CD1c-positive myeloid dendritic cell (primary cell): ENCODE results near the gene HEY2.
"Not testable (repeated sequence)": the region's sequence is repeated elsewhere in the genome, so short reads cannot be mapped to it uniquely, and the experiment has no call there.

Experiments used
- DNase-seq: peaks from one replicate; pipeline ENCODE4 v3.0.0-alpha.2; 2016; ENCODE audit errors: extremely low spot score

The HEY2 gene

GRCh38 chr6:125749173-125749864 lies at the start of gene HEY2:
TSS of gene HEY2 (plus strand) at chr6:125749632. CDS start at chr6:125749777, 145 bp downstream.
- peak; percentile 93 for DNase-seq

DNA sequence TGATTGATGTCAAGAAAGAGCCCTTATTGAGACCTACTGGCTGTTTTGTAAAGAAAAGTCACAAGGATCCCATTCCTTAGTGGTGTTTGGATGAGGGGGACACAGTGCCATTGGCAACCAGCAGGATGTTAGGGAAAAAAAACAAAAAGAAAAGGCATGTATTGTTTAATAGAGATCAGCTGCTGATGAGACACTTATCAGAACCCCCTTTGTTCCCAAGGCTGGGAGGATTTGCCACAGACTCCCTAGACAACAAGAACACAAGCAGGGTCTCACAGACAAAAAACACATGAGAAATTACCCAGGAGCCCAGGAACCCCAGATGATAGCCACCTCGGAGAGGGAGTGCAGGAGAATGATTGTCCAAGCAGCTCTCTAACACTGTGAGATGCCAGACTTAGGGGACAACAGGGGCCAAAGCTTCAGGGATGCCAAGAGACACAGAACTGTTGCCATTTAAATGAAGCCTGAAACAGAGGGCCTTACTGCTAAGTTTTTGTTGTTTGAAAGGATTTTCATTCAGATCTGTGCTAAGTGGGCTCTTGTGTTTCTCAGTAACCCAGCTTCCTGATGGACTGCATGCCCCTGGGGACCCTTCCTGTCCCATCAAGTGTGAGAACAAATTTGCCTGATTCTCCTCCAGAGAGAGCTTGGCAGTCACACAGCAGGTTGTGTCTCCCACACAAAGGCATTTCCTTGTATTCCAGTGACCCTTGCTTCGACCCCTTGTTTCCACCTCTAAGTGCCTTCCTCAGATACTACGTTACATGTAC lies 48.7 kb upstream of the HEY2 start:
- no peak for DNase-seq

GRCh38 chr6:125701354-125701668 lies 48.1 kb upstream of the HEY2 start:
- no peak for DNase-seq

DNA sequence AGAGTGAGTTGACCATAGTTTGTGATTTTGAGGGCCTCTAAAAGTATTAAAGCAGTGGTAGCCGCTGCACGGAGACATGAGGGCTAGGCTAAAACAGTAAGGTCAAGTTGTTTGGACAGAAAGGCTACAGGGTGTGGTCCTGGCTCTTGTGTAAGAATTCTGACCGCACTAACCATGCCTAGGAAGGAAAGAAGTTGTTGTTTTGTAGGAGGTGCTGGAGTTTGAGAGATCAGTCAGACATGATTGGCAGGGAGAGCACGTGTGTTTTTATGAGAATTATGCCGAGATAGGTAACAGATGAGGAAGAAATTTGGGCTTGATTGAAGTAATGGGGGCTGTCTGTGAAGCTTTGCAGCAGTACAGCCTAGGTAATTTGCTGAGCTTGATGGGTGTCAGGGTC lies 45.5 kb upstream of the HEY2 start:
- not testable (repeated sequence) for DNase-seq

GRCh38 chr6:125707615-125708243 lies 41.7 kb upstream of the HEY2 start:
- no peak for DNase-seq

DNA sequence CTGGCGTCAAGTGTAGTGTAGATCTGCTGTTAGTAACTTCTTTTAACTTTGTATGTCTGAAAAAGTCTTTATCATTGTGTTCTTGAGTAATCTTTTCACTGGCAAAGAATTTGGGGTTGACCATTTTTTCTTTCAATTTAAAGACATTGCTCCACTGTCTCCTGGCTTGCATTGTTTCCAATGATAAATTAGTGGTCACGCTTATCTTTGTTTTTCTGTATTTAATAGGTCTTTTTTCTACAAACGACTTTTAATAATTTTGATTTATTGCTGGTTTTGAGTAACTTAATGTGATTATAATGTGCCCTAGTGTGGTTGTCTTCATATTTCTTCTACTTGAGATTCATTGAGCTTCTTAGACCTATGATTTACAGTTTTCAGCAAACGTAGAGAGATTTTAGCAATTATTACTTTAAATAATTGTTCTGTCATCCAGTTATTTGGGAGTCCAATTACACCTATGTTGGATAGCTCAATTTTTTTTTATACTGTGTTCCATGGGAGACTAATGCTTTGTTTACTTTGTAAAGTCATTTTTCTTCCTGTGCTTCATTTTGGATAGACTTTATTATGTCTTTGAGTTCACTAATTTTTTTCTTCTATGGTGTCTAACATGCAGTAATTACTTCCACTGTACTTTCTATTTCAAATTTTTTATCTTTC lies 38.3 kb upstream of the HEY2 start:
- no peak for DNase-seq

GRCh38 chr6:125714441-125715090 lies 34.9 kb upstream of the HEY2 start:
- no peak for DNase-seq

- DNase-seq: no peak
Observed at GRCh38 chr6:125717120-125717731, 32.2 kb upstream of the HEY2 start.

DNA sequence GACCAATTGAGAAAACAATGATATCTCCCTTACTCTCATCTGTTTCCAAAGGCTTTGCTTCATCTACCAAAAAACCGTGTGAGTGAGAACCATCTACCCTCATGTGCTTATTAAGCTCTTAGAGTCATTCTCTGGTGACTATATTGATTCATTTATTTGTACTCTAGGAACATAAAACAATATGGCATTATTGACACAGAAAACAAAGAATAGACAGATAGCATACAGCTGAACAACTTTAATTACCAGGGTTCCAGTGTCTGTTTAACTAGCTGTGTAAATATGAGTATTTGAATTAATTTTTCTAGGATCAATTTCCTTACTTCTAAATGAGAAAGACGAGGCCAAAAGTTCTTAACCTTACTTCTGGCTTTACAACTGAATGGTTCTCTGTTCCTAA lies 31.3 kb upstream of the HEY2 start:
- no peak for DNase-seq

- DNase-seq: no peak
Observed at GRCh38 chr6:125722886-125723285, 26.5 kb upstream of the HEY2 start.

DNA sequence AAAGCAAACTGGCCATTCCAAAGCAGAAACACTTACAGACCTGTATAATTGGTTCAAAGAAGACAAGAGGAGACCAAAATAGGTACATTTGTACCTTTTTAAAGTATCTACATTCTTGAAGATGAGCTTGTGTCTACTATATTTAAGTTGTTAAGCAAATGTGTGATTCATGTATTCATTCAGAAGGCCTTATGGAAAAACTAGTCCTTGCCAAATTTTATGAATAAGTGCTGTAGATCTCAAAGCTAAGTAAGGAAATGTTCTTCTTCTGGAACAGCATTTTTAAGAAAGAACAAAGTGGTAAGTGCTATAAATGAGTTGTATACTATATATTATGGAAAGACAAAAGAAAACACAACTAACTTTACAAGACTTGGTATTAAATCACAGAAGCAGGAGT lies 22.2 kb upstream of the HEY2 start:
- no peak for DNase-seq

DNA sequence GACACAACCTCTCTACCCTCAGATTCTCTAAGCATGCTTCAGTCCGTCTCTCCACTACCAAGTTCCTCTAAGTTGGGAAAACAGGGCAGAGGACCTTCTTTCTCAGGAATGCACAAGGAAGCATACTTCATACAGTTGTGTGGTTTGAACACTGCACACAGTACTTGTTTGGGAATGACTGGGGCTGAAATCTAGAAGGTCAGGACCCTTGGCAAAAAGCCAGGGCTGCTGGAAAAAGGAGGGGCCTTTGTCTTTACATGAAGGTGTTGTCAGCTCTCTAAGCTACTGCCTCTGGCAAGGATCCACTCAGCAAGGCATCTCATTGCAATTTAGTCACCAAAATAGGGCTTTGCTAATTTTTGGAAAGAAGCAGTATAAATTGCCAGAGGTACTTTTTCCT lies 20.7 kb upstream of the HEY2 start:
- no peak for DNase-seq

- DNase-seq: no peak
Observed at GRCh38 chr6:125729983-125730382, 19.4 kb upstream of the HEY2 start.

DNA sequence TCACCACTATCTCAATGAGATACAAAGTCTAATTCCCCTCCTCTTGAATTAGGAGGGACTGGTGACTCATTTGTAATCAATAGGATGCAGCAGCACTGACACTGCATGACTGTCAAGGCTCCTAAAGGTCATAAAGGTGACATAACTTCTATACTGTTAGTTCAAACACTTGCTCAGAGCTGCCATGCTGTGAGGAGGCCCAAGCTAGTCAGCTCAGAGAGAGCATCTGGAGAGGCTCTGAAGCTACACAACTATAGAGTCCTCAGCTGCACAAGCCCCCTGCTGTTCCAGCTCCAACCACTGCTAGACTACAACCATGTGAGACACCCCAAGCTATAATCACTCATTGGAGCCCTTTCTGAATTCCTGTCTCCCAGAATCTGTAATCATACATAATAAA lies 17.0 kb upstream of the HEY2 start:
- DNase-seq: no peak

DNA sequence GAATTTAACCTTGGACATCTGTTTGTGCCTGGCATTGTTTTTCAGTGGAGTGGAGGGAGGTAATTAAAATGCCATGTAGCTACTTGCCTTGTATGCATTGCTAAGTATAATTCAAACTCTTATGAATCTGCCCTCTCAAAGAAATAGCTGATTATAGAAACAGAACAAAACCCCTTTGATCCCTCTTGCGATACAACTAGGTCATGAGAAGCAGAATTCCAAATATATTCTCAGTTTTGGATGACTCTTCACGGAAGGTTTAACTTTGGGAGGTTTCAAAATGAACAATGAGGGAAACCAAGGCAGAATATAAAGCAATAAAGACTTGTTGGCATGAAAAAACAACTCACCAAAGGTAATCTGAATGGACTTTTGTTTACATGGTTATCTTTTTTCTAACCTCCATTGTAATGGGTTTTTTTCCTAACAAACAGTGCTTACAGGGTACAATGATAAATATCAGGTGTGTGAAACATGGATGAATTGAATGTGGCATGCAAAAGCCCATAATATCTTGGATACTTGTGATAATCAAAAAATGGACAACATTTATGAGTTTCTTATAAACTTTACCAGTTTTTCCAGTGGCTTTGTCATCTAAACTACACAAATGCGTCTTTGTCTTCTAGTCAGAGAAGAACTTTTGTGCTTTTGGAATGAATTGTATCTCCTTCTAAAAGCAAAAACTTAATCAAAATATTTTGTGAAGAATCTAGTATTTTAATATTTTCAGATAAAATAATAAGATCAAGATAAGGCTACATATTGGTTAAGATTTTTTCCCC lies 15.7 kb upstream of the HEY2 start:
- no peak for DNase-seq

DNA sequence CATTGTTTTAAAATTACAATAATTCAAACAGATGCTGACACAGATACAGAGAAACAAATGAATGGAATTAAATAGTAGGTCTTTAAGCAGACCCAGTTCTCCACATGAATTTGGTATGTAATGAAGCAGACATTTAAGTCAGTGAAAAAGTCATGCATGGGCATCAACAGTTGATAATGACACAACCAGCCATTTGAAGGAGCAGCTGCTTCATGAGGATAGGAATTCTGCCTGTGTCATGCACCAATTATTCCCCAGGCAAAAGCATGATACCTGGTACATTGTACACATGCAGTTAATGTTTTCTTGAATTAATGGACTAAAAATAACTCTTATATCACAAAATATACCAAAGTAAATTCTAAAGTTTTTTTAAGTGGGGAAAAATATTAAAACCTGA lies 11.2 kb upstream of the HEY2 start:
- DNase-seq: no peak

- no peak for DNase-seq
Observed at GRCh38 chr6:125739364-125739763, 10.1 kb upstream of the HEY2 start.

- DNase-seq: no peak
Observed at GRCh38 chr6:125741336-125741735, 8.1 kb upstream of the HEY2 start.

DNA sequence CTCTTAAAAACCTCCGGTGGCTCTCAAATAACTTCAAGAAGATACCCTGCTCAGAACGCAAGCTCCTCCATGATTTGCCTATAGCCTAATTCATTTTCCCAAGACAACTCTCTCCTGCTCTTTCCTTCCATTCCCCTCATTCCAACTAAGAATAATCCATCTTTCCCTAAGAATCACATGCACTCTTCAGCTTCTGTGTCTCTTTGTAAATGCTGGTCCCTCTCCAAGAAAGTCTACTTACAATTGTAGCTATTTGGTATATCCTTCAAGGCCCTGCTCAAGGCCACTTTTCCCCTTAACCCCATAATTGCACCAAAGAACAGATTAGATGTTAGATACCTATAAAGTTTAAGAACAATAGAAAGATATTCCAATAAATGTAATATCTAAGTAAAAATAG lies 7.4 kb upstream of the HEY2 start:
- no peak for DNase-seq

- DNase-seq: no peak
Observed at GRCh38 chr6:125742464-125743120, 6.8 kb upstream of the HEY2 start.
